C4-2B (cell line): ENCODE results near the gene CDC45.

Experiments
- H3K27ac ChIP-seq: fragments of 450-650 bp; 2 replicates; pipeline ENCODE4 v1.5.1; 2017
- CTCF ChIP-seq: fragments of 450-650 bp; conservative IDR thresholded peaks from 2 replicates; pipeline ENCODE4 v1.5.1; 2017; ENCODE audit warnings: mild to moderate bottlenecking
- ZFX ChIP-seq: fragments of 450-650 bp; IDR thresholded peaks from 2 replicates; pipeline ENCODE4 v1.6.1; 2017

Gene CDC45

GRCh38 chr22:19469421-19469820 is 10.3 kb upstream of the CDC45 start:
- no peak overlapping the region for H3K27ac ChIP-seq
- TF ChIP-seq CTCF: no peak
- no peak for TF ChIP-seq ZFX

- no peak for TF ChIP-seq CTCF
- no peak for TF ChIP-seq ZFX
- no peak overlapping the region for H3K27ac ChIP-seq
Measured at GRCh38 chr22:19470010-19470409, 9.7 kb upstream of the CDC45 start.

- no peak overlapping the region for H3K27ac ChIP-seq
- TF ChIP-seq ZFX (no peak), CTCF (no peak)
Measured at GRCh38 chr22:19471572-19471971, 8.1 kb upstream of the CDC45 start.

GRCh38 chr22:19472233-19472632 is 7.5 kb upstream of the CDC45 start:
- no peak overlapping the region for H3K27ac ChIP-seq
- TF ChIP-seq CTCF (no peak), ZFX (no peak)

GRCh38 chr22:19473578-19473977 is 6.1 kb upstream of the CDC45 start:
- TF ChIP-seq ZFX: no peak
- no peak for TF ChIP-seq CTCF
- no peak overlapping the region for H3K27ac ChIP-seq

- H3K27ac ChIP-seq: no peak overlapping the region
- TF ChIP-seq ZFX: no peak
- TF ChIP-seq CTCF: no peak
Measured at GRCh38 chr22:19476023-19476422, 3.7 kb upstream of the CDC45 start.

- no peak for TF ChIP-seq ZFX
- TF ChIP-seq CTCF: peak; percentile 56
- peak overlapping the region; percentile 90; the same call in 1 of the 2 replicates for H3K27ac ChIP-seq
Measured at GRCh38 chr22:19477321-19478044, 2.2 kb upstream of the CDC45 start.
